Activated T-helper 1 cell treated with Interleukin-2 at 50 U/mL for 16 hours (primary cell): Measurements from ENCODE around the gene MLYCD.

Experiments
- DNase-seq: peaks from one replicate; pipeline ENCODE4 v3.0.0-alpha.2; 2020; ENCODE audit warnings: low read depth

Gene MLYCD

DNA sequence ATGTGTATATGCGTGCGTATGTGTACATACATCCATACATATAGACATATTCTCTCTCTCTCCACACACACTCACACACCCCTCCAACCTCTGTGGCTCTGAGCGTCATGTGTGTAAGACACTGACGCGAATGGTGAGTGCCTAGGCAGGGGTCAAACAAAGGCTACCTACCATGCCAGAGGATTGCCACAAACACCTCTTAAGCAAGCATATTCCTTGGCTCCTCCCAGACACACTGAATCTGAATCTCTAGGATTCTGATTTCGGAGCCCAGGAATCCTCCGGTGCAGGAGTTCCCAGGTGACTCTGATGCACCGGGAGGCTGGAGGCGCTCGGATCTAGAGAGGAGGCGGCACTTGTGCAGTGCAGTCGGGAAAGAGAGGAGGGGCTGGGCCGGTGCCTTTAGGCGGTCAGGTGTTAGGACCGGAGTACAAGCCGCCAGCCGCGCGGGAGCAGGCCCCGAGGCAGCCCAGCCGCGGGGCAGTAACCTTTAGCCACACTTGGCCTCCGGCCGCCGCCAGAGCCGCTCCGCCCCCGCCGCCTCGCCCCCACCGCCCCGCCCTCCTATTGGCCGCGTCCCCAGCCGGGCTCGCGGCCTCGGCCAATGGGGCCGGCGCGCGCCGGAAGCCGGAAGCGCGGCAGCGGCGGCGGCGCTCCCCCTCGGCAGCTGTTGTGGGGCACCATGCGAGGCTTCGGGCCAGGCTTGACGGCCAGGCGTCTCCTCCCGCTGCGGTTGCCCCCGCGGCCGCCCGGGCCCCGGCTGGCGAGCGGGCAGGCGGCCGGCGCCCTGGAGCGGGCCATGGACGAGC, at the start of gene MLYCD:
Gene MLYCD, plus strand, starts transcription at position 653 of the 809 bp plus-strand sequence. Its CDS starts 30 bp downstream, at position 683.
- peak; percentile 67 for DNase-seq

DNA sequence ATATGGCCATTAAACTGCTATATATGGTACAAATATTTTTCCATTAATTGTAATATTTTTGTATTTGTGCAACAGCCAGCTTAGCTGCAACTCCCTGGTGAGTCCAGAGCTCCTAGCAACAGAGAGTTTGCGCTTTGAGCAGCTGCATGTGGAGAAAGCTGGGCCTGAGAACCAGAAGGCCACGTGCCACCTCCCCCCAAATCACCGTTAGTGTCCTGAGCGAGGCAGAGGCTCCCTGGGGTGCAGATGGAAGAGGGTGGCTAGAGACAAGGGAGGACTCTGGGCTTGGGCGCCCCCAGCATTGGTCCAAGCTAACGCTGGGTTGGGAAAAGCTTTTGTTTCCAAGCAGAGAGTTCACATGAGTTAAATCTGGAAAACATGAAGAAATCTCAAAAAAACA, 49.5 kb upstream of the MLYCD start:
- DNase-seq, result no peak

DNA sequence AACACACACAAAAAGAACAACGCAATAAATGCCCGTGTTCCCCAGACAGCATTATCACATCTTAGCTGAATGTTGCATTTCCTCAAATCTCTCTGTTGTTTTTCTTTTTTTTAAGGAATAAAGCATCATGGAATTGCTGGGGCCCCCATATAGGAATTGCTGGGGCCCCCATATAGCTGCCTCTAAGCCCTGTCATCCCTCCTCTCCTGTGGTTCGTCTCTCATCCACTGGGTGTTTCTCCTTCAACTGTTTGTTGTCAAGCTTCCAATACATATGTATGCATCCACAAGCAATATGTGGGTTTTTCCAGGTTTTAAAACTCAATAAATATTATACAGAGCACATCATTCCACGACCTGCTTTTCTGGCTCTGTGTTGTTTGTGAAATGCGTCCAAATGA, 48.0 kb upstream of the MLYCD start:
- no peak for DNase-seq

DNA sequence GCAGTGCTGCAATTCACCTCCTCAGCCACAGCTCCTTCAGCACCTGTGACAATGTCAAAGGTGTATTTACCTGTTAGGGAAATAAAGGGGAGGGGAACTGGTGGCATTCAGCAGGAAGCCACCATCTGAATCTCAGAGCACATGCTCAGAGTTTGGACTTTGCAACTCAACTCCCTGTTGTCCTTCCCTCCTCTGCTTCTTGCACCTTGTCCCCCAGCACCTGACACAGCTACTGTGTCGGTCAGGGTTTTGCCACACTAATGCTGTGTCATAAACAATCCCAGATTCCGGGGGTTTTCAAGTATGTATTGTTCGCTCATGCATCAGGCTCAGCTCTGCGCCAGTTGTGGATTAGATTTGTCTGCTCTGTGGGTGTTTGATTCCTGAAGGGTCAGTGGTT, 47.4 kb upstream of the MLYCD start:
- DNase-seq, result no peak

DNA sequence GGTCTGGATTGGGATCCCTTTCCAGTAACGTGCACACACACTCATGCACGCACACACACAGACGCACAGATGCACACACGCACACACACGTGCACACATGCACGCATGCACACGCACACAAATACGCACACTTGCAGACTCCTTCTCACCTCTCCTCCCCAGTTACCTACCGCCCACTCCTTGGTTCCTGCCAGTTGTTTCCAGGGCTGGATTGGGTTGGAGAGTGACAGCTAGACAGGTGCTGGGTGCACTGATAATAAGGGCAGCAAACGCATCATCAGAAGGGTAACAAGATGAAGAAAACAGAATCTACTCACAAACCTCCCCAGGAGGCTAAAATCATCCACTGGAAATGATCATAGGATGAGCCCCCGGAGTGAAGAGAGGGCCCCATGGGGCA, 46.1 kb upstream of the MLYCD start:
- DNase-seq, result no peak

DNA sequence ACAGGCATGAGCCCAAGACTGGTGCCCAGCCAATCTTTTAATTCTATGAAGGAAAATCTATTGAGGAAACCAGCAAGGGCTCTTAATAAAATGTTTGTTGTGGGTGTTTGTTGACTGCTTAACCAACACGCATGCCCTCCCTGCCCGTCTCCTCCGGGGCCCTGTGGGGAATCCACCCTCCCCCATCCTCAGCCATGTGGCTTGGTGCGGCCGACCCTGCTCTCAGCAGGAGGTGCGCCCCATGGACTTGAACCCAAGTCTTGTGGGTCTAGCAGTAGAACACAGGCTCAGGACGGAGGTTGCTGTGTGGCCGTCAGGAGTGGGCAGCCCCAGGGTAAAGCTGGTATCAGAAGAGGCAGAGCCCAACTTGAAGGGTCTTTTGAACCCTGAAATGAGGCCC, 45.1 kb upstream of the MLYCD start:
- DNase-seq, result no peak

DNA sequence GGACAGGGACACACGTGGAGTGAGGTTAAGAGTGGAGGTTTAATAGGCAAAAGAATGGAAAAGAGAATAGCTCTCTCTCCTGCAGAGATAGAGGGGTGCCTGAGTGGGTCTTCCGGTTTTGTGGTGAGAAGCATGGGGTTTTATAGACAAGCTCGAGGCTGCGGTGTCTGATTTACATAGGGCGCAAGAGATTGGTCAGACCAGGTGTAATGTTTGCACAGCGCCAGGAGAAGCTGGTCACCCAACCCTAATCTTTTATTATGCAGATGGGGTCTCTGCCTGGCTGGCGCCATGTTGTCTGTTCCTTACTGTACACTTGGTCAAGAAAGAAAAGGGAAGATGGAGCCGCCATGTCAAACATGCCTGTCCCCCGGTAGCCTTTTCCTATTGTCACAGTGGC, 44.5 kb upstream of the MLYCD start:
- no peak for DNase-seq

DNA sequence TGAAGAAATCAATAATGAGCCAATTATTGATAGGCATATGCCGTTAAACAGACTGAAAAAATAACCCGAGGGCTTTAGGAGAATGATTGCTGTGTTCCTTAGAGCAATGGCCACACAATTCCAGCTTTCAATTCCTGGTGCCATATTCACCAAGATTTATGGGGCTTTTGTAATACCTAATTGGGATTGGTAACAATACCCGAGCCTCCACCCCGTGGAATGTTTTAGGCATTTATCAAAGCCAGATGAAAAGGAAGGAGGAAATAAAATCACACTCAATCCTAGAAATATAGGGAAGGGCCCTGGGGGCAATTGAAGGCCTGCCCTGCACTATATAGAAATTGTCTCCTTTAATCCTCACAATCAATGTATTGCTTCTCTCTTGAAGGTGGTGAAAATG, 42.1 kb upstream of the MLYCD start:
- DNase-seq, result no peak

DNA sequence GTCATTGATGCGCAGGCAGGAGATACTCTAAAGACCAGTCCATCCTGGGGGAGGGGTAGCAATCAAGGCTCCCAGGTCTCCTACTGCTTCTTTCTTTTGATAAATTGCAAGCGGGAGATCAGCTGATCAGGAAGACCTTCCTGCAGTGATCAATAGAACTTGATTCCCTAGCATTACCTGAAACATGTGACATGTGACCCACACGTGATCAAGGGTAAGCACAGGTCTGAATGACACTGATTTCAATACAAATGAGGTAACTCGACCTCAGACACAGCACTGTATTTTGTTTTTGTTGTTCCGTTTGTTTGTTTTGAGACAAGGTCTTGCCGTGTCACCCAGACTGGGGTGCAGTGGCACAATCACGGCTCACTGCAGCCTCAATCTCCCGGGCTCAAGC, 39.6 kb upstream of the MLYCD start:
- no peak for DNase-seq

DNA sequence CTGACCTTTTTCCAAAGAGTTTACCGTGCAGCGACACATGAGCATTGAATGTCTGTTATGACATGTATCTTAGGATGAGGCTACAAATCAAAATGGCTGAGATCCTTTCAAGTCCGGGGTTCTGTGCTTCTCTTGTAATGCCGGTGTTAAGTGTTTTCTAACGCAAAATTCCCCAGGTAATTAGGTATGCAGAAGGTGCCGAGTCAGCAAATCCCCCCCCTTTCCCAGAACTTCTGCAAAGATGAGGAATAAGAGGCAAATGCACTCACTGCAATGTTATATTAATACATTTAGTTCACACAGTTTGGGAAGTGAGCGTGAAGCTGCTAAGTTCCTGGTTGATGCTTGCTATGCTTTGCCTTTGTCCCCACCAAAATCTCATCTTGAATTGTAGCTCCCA, 36.3 kb upstream of the MLYCD start:
- DNase-seq, result no peak

DNA sequence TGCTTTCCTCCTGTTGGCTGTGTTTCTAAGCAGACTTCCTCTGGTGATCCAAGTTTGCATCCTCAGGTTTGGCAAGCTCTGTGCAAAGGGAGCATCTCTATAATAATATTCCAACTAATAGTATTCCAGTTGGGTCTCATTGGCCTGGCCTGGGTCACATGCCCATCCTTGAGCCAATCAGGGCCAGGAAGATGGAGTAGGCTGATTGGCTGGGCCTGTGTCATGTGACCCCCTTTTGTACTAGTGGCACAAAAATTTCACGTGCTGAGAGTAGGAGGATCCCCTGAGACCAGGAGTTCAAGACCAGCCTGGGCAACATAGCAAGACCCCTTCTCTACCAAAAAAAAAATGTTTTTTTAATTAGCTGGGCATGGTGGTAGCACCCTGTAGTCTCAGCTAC, 35.2 kb upstream of the MLYCD start:
- no peak for DNase-seq

DNA sequence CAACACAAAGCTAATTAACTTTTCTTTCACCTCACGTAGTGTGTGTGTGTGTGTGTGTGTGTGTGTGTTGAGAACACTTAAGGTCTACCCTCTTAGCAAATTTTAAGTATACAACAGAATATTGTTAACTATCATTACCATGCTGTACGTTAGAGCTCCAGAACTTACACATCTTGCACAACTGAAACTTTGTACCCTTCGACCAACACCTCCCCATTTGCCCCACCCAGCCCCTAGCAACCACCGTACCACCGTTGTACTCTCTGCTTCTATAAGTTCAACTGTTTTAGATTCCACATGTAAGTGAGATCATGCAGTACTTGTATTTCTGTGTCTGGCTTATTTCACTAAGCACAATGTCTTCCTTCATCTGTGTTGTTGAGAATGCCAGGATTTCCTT, 28.1 kb upstream of the MLYCD start:
- DNase-seq, result no peak

DNA sequence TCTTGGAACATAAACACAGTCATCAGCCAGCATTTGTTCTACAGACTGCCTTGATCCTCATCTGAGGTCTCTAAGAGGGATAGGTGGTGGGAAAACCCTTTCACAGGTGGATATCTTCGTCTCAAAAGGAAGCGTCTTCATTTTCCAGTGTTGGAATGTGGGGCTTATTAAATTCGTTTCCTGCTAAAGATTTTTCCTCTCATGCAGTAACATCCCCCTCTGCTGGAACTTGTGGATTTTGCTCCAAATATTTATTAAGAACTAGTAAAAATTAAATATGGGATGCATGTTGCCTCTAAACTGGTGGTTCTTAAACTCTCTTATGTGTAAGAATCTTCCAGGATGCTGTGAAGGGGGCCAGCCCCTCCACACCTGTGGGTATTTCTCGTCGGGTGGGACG, 20.1 kb upstream of the MLYCD start:
- no peak for DNase-seq

DNA sequence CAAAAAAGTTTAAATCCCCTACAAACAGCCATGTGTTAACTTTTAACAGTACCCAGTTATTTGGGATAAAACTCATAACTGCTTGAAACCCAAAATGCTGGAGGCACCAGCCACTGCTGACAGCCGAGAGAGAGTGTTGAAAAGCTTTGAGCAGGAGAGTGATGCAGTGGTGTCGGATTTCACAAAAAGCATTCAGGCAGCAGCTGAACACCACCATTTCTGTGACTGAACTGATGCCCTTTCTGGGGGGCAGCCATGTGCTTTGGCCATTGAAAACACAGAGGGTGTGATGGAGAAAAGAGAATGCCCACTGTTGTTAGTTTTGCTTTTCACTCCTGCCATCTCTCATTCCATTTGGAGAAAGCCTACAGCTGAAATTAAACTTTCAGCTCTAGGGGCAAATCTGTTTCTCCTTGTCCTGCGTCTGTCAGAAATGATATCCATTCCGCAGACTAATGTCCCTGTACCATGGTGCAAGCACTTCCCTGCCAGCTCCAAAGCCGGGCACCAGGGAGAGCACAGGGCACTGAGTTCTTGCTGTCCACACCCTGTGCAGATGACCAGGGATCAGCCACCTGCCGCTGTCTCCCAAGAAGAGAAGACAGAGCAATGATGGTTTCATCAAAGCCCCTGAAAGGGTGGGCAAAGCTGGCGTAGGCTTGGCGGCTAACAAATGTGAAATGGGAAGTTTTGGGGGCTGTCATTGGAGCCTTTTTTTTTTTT, 16.6 kb upstream of the MLYCD start:
- DNase-seq, result no peak

DNA sequence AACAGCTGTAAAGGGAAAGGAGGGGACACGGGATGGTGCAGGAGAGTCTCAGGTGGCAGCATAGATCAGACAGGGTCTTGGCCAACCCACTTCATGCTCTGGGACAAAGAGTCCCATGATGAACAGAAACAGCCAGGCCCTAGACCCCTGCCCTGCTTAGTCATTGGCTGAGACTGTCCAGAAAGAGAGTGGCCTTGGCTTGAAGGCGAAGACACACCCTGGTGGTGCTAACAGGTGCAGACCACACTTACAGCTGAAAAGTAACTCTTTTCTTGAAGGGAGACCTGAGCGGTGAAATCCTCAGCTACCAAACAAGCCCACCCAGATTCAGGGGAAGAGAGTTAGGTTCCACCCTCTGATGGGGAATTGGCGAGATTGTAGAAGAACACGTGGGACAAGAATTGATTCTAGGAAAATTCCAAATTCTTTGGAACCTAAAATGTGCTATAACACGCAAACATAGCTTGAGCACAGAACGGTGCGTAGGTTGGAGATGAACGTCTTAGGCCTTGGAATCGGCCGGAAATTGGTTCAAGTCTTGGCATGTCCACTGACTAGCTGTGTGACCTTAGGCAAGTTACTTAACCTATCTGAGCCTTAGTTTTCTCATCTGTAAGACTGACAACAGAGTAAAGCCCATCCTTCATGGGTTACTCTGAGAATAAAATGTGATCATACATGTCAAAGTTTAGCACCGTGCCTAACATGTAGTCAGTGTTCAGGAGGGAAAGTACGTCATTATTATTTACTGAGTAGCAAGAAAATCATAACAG, 12.5 kb upstream of the MLYCD start:
- no peak for DNase-seq

DNA sequence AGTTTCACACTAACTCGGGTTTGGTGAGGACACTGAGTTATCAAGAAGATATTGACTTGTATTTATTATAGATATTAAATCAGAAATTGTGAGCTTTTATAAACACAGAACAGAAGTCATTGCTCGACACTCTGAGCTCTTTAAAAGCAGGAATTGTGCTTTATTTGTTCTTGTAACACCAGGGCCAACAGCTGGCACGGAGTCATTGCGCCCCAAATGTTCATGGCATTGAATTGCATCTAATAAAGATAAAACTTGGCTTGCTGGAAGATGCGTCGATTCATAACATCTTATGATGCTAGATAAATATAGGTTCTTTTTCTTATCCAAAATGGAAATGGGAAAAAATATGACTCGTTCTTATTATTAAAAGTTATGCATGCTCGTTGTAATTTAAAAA, 11.8 kb upstream of the MLYCD start:
- DNase-seq, result no peak

DNA sequence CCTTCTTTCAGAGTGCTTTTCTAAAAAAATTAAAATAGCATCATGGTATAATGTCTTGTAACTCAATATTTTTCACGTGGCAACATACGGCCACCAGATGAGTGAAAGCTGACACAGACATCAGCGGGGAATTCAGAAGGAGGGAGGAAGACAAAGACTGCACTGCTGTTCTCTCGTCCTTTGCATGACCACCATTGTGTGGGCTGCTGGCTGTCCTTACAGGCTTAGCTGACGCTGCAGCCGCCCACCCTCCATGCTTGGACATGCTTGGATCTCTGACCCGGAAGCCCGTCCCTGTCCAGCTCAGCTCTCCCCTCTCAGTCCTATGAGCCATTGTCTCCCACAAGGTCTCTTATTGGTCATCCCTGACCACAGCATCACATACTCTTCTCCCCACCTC, 11.4 kb upstream of the MLYCD start:
- DNase-seq, result no peak

DNA sequence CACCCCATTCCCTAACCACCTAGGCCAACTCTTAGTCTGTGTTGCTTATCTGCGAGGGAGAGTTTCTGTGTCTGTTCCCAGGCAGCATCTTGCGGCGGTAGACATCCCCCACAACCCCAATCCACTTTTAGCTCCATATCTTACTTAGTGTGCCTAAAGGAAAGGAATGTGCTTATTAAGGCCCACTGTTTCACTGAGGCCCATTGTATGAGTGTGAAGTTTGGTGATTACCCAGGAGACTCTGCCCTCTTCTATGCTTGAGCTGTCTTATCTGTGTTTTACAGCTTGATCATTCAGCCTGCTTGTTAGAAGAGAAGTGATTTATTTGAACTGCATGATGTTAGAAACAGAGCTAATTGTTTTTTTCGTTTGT, 10.3 kb upstream of the MLYCD start:
- DNase-seq, result no peak

DNA sequence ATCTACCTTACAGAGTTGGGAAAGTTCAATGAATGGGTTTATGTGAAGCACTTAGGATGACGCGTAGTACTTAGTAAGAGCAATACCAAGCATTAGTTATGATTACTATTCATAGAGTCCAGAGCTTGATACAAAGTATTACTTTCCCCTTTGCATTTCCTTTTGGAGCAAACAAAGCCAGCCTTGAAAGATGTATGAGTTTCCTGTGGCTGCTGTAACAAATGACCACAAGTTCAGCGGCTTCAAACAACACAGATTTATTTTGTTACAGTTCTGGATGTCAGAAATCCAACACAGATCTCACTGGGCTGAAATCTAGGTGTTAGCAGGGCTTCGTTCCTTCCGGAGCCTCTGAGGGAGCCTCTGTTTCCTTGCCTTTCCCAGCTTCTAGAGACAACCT, 8.6 kb upstream of the MLYCD start:
- DNase-seq, result no peak

DNA sequence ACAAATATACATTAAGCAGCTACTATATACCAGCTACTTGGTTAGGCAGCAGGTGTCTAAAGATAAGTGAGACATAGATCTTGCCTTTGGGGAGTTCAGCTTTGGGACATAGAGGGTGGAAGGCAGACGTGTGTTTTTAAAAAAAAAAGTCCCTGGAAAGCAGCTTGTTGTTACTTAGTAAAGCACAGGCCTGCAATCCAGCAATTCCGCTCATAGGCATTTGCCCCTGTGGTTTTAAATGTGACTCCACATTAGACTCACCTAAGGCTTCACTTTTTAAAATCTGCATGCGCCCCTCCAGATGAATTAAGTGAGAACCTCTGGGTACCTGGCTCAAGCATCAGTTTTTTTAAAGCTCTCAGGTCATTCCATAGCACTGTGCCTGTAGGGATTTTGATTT, 7.2 kb upstream of the MLYCD start:
- DNase-seq, result no peak

DNA sequence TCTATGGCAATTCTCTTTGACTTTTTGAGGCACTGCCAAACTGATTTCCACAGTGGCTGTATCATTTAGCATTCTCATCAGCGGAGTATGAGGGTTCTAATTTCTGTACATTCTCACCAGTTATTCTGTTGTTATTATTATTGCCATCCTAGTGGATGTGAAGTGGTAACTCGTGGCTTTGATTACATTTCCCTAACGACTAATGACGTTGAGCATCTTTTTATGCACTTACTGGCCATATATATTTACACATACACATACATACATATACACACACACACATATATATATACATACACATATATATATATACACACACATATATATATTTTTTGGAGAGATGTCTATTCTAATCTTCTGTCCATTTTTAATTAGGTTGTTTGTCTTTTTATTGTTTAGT, 3.7 kb upstream of the MLYCD start:
- no peak for DNase-seq

DNA sequence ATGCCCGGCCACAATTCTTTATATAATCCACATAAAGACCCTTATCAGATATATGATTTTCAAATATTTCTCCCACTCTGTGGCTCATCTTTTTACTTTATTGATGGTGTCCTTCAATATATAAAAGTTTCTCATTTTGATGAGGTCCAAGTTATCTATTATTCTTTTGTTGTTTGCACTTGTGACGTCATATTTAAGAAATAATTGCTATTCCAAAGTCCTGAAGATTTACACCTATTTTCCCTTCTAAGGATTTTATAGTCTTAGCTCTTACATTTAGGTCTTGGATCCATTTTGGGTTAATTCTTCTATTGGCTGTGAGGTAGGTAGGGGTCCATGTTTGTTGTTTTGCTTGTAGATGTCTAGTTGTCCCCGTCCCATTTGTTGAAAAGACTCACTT, 3.0 kb upstream of the MLYCD start:
- DNase-seq, result no peak

DNA sequence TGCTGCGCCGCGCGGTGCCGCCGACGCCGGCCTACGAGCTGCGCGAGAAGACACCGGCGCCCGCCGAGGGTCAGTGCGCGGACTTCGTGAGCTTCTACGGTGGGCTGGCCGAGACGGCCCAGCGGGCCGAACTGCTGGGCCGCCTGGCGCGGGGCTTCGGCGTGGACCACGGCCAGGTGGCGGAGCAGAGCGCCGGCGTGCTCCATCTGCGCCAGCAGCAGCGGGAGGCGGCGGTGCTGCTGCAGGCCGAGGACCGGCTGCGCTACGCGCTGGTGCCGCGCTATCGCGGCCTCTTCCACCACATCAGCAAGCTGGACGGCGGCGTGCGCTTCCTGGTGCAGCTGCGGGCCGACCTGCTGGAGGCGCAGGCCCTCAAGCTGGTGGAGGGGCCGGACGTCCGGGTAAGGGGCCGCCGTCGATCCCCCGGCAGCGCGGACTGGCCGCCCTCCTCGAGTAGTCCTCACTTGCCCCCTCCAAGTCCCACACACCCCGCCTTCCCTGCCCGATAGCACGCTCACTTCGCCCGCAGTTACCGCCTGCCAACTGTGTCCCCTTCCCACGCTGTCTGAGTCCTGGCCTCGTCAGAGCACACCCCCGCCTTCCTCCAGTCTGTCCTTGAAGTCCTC, 470 bp downstream of the MLYCD start:
- DNase-seq, result peak; percentile 10
